GM19372 (cell line): ENCODE measurements around the gene MAN2B1.
A peak's percentile ranks its signal among the peaks of the same experiment; 100 is the strongest.
"Not testable (repeated sequence)": the region's sequence is repeated elsewhere in the genome, so short reads cannot be mapped to it uniquely, and the experiment has no call there.

Experiments used
- ATAC-seq: cut with Tn5 transposase; IDR thresholded peaks from one replicate; pipeline ENCODE4 v1.9.1; 2021; ENCODE audit warnings: mild to moderate bottlenecking, low read depth, moderate library complexity; ENCODE audit not compliant: unreplicated experiment

Gene MAN2B1

GRCh38 chr19:12666265-12667048 is at the start of gene MAN2B1, which contains the start of gene WDR83:
TSS of gene MAN2B1 (minus strand) at chr19:12666742. CDS start at chr19:12666701, 41 bp downstream.
TSS of gene WDR83 (plus strand) at chr19:12666807. CDS start at chr19:12669791, 2,984 bp downstream.
- ATAC-seq, result peak; percentile 46

DNA sequence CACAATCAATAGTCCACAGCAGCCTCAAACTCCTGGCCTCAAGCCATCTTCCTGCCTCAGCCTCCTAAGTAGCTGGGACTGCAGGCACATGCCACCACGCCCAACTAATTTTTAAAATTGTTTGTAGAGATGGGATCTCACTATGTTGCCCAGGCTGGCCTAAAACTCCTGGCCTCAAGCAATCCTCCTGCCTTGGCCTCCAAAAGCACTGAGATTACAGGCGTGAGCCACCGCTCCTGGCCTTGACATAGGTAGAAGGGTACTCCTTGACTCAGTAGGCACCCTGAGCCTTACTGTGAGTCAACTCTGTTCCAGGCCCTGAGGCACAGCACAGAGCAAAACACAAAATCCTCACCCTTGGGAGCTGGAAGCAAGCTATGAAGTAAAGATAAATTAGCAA is 49.4 kb upstream of the MAN2B1 start:
- ATAC-seq, result no peak

DNA sequence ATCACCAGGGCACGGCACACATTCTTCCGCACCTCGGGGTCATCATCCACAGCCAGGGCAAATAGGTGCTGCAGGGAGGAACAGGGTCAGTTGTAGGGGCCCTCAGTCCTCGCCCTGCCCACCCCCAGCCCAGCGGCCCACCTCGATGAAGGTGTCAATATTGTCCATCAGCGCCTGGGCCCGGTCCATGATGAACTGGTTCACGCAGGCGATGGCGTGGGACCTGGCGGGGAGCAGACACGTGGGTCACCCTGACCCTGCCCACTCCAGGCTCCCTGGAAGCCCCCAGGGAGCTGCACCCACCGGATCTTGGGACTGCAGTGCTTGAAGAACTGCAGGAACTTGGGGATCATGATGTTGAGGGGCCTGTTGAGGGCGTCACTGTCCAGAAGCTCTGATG is 48.6 kb upstream of the MAN2B1 start:
- ATAC-seq, result no peak

- not testable (repeated sequence) for ATAC-seq
Observed at GRCh38 chr19:12713304-12713703, 46.8 kb upstream of the MAN2B1 start.

DNA sequence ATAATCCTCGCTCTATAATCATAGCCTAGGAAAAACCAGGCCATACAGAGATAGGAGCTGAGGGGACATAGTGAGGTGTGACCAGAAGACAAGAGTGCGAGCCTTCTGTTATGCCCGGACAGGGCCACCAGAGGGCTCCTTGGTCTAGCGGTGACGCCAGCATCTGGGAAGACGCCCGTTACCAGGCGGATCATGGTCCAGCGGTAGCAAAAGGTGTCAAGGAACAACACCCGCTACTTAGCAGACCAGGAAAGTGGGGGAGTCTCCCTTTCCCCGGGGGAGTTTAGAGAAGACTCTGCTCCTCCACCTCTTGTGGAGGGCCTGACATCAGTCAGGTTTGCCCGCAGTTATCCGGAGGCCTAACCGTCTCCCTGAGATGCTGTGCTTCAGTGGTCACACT is 45.5 kb upstream of the MAN2B1 start:
- not testable (repeated sequence) for ATAC-seq

- no peak for ATAC-seq
Observed at GRCh38 chr19:12711187-12711586, 44.6 kb upstream of the MAN2B1 start.

GRCh38 chr19:12708641-12709040 is 42.1 kb upstream of the MAN2B1 start:
- ATAC-seq, result no peak

DNA sequence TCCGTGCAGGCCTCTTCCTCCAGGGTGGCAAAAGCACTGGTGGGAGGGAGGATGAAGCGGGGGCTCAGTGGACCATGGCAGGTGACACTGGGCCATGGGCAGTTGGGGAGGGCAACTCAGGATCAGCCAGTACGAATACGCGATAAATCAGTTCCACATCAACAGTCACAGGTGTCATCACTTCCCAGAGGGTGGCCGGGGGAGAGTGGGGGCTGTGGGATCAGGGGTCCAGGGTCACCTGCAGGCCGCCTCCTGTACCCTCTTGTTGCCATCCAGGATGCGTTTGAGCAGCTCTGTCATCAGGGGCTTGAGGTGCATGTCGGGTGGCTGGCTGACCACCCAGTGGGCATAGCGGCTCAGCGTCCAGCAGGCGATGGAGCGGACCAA is 39.8 kb upstream of the MAN2B1 start:
- no peak for ATAC-seq

GRCh38 chr19:12705654-12706331 is 39.3 kb upstream of the MAN2B1 start:
- no peak for ATAC-seq

DNA sequence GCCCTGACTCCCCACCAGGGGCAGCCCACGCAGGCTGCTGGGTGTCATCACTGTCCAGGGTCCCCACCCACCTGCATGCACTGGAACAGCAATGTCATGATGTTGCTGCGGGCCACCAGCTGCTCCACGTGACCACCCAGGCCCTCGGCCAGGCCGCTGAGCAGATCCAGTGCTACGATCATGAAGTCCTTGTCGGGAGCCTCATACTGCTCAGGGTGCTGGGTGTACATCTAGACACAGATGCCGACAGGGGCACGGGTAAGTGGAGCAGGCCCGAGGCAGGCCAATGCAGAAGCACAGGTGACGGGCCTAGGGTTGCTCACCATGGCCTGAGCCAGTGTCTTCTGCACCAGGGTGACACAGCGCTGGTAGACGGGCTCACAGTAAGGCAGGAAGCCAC is 38.6 kb upstream of the MAN2B1 start:
- no peak for ATAC-seq

DNA sequence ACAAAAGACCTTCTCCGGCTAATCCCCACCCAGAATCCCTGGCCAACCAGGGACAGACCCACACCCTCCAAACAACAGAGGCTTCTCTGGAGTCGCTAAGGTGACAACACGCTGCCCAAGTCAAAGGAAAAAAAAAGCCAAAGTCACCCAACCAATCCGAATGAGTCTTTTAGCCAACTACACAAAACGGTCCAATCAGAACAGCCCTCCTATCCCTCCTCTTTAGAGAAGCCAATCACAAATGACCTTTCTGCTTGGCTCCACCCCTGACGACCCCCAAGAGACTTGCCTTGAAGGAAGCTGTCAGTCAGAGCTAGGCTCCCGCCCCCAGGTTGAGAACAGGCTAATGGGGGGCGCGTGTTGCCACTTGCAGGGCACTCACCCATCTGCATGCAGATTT is 36.5 kb upstream of the MAN2B1 start:
- no peak for ATAC-seq

- ATAC-seq, result no peak
Observed at GRCh38 chr19:12701596-12702282, 35.2 kb upstream of the MAN2B1 start.

GRCh38 chr19:12698138-12698537 is 31.6 kb upstream of the MAN2B1 start:
- no peak for ATAC-seq

- ATAC-seq, result not testable (repeated sequence)
Observed at GRCh38 chr19:12697425-12697824, 30.9 kb upstream of the MAN2B1 start.

DNA sequence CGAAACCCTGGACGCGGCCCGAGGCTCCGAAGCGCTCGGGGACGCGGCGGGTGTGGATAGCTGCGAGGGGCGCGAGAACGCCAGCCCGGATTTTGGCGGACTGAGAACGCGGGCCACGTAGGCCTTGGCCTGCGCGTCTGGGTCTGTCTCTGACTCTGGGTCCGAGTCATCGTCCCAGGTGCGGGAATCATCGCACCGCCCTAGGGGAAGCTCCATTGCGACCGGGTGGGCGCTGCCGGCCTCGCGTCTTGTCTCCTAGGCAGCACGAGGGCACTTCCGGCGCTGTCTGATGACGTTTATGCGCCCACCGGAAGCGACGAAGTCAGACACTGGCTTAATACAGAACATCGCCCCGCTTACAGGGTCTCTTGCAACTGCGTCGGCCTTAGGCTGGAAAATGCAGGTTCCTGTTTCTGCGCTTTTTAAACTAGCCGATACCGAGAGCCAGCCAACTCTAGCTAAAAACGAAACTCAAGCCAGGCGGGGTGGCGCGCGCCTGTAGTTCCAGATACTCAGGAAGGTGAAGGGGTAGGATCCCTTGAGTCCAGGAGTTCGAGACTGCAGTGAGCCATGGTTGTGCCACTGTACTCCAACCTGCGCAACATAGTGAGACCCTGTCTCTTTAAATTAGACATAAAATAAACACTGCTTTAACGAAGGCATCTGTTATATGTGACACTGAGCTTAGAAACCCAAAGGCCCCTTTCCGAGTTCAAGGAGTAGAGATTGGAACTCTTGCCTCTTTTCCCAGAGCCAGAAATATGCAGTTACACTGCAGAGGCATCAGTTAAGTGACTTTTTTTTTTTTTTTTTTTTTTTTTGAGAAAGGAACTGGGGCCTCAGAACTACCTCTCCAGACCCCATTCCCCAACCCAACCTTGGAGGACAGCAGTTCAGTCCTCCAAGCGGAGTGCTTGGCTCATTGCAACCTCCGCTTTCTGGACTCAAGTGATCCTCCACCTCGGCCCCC is 30.1 kb upstream of the MAN2B1 start, which contains the start of gene FBXW9:
Gene FBXW9 (minus strand): TSS at position 266 of the 970 bp plus-strand sequence. CDS start 50 bp downstream, at position 216.
- peak; percentile 83 for ATAC-seq

DNA sequence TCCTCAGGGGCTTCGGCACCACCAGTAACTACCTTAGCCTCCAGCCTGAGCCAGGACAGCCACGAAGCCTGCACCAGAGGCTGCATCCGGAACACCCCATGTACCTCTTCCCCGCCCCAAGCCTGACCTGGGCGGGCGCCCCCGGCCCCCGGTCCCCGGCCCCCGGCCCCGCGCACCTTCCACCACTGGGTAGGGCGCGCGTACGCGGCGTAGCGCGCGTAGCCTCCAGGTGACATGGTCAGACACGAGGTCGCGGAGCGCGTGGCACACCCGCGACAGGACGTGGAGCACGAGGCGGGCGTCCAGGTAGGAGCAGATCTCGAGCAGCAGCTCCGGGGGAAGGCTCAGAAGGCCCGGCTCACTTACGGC is 29.4 kb upstream of the MAN2B1 start:
- peak; percentile 18 for ATAC-seq

- ATAC-seq, result no peak
Observed at GRCh38 chr19:12695514-12695913, 29.0 kb upstream of the MAN2B1 start.

- no peak for ATAC-seq
Observed at GRCh38 chr19:12695096-12695495, 28.6 kb upstream of the MAN2B1 start.

GRCh38 chr19:12694641-12695040 is 28.1 kb upstream of the MAN2B1 start:
- ATAC-seq, result no peak

GRCh38 chr19:12692960-12693359 is 26.4 kb upstream of the MAN2B1 start:
- ATAC-seq, result no peak
